Mucosa of stomach (tissue), 1 donor: Measurements from ENCODE around the gene CISTR.
A peak's percentile ranks its signal among the peaks of the same experiment; 100 is the strongest.

ENCODE experiments used
- H3K27me3 ChIP-seq: one replicate; pipeline ENCODE4 v1.7.0; 2013; ENCODE audit warnings: mild to moderate bottlenecking, low read length; ENCODE audit not compliant: control insufficient read depth, insufficient read depth
- H3K36me3 ChIP-seq: one replicate; pipeline ENCODE4 v1.7.0; 2013; ENCODE audit warnings: low read length; ENCODE audit not compliant: control insufficient read depth, insufficient read depth
- H3K4me1 ChIP-seq: one replicate; pipeline ENCODE4 v1.7.0; 2013; ENCODE audit warnings: mild to moderate bottlenecking, low read length; ENCODE audit not compliant: control insufficient read depth, insufficient read depth
- H3K4me3 ChIP-seq: one replicate; pipeline ENCODE4 v1.7.0; 2013; ENCODE audit warnings: low read length
- H3K9ac ChIP-seq: one replicate; pipeline ENCODE4 v1.7.0; 2013; ENCODE audit warnings: mild to moderate bottlenecking, low read length, moderate library complexity
- H3K9me3 ChIP-seq: one replicate; pipeline ENCODE4 v1.7.0; 2013; ENCODE audit warnings: mild to moderate bottlenecking, low read length, moderate library complexity; ENCODE audit not compliant: control insufficient read depth
- donor health status: Pancreatic carcinoma.

CISTR gene

GRCh38 chr12:53750812-53751335 lies 905 bp downstream of the CISTR start:
- Histone ChIP-seq H3K9ac (no peak overlapping the region), H3K36me3 (no peaks in the 10 kb centered on the region), H3K27me3 (peaks cover 99% of the 10 kb centered on the region), H3K9me3 (no peaks in the 10 kb centered on the region), H3K4me3 (no peak overlapping the region), H3K4me1 (no peaks in the 10 kb centered on the region)

GRCh38 chr12:53749986-53750811 lies 1.6 kb downstream of the CISTR start:
- no peaks in the 10 kb centered on the region for H3K36me3 ChIP-seq
- no peaks in the 10 kb centered on the region for H3K9me3 ChIP-seq
- peaks cover 95% of the 10 kb centered on the region for H3K27me3 ChIP-seq
- H3K4me1 ChIP-seq = no peaks in the 10 kb centered on the region
- H3K4me3 ChIP-seq = no peak overlapping the region
- H3K9ac ChIP-seq = no peak overlapping the region

GRCh38 chr12:53748072-53748840 lies 3.5 kb downstream of the CISTR start:
- Histone ChIP-seq H3K4me1 (peaks cover 3% of the 10 kb centered on the region), H3K9ac (no peak overlapping the region), H3K4me3 (no peak overlapping the region), H3K9me3 (no peaks in the 10 kb centered on the region), H3K36me3 (no peaks in the 10 kb centered on the region), H3K27me3 (peaks cover 95% of the 10 kb centered on the region)

- H3K4me3 ChIP-seq = no peak overlapping the region
- H3K9me3 ChIP-seq = no peaks in the 10 kb centered on the region
- H3K27me3 ChIP-seq = peaks cover 95% of the 10 kb centered on the region
- H3K36me3 ChIP-seq = no peaks in the 10 kb centered on the region
- H3K9ac ChIP-seq = no peak overlapping the region
- H3K4me1 ChIP-seq = peaks cover 4% of the 10 kb centered on the region
Measured at GRCh38 chr12:53747095-53747494, 4.7 kb downstream of the CISTR start.

- H3K9me3 ChIP-seq = no peaks in the 10 kb centered on the region
- H3K4me3 ChIP-seq = no peak overlapping the region
- peaks cover 4% of the 10 kb centered on the region for H3K4me1 ChIP-seq
- H3K9ac ChIP-seq = no peak overlapping the region
- peaks cover 93% of the 10 kb centered on the region for H3K27me3 ChIP-seq
- no peaks in the 10 kb centered on the region for H3K36me3 ChIP-seq
Measured at GRCh38 chr12:53746592-53747092, 5.1 kb downstream of the CISTR start.

GRCh38 chr12:53744751-53745150 lies 7.0 kb downstream of the CISTR start:
- H3K9me3 ChIP-seq = no peaks in the 10 kb centered on the region
- H3K4me1 ChIP-seq = peaks cover 4% of the 10 kb centered on the region
- no peaks in the 10 kb centered on the region for H3K36me3 ChIP-seq
- H3K9ac ChIP-seq = no peak overlapping the region
- peaks cover 86% of the 10 kb centered on the region for H3K27me3 ChIP-seq
- H3K4me3 ChIP-seq = no peak overlapping the region

GRCh38 chr12:53744130-53744441 lies 7.7 kb downstream of the CISTR start:
- H3K4me1 ChIP-seq = peaks cover 9% of the 10 kb centered on the region
- H3K4me3 ChIP-seq = no peak overlapping the region
- H3K9ac ChIP-seq = no peak overlapping the region
- no peaks in the 10 kb centered on the region for H3K9me3 ChIP-seq
- H3K36me3 ChIP-seq = no peaks in the 10 kb centered on the region
- peaks cover 86% of the 10 kb centered on the region for H3K27me3 ChIP-seq

GRCh38 chr12:53743266-53744129 lies 8.3 kb downstream of the CISTR start:
- Histone ChIP-seq H3K27me3 (peaks cover 86% of the 10 kb centered on the region), H3K9me3 (no peaks in the 10 kb centered on the region), H3K36me3 (no peaks in the 10 kb centered on the region), H3K4me1 (peaks cover 15% of the 10 kb centered on the region), H3K9ac (no peak overlapping the region), H3K4me3 (peak overlapping the region; percentile 29)

GRCh38 chr12:53740130-53740491 lies 11.7 kb downstream of the CISTR start:
- H3K36me3 ChIP-seq = no peaks in the 10 kb centered on the region
- H3K9ac ChIP-seq = no peak overlapping the region
- no peak overlapping the region for H3K4me3 ChIP-seq
- H3K4me1 ChIP-seq = peaks cover 17% of the 10 kb centered on the region
- H3K9me3 ChIP-seq = no peaks in the 10 kb centered on the region
- H3K27me3 ChIP-seq = peaks cover 85% of the 10 kb centered on the region

GRCh38 chr12:53739214-53740129 lies 12.3 kb downstream of the CISTR start:
- Histone ChIP-seq H3K27me3 (peaks cover 79% of the 10 kb centered on the region), H3K36me3 (no peaks in the 10 kb centered on the region), H3K9ac (no peak overlapping the region), H3K4me3 (no peak overlapping the region), H3K4me1 (peaks cover 17% of the 10 kb centered on the region), H3K9me3 (no peaks in the 10 kb centered on the region)
